IMR-90 (cell line): ENCODE measurements around the gene CDC34. TPM values are rescaled to one million over a fixed set of nuclear protein-coding genes. Genes with fewer than 3 reads are reported as not detected.

Experiments
- ATAC-seq: fragments of 200-7000 bp; cut with Tn5 transposase; 2 replicates; pipeline ENCODE4 v1.9.1; 2020; ENCODE audit warnings: low read depth, mild to moderate bottlenecking, moderate library complexity
- BruUV-seq: library from RNA; stranded (reverse); fragments of 400-500 nt; replicated peaks from 2 replicates; lab custom pipeline; 2021; lab: Mats Ljungman, UMichigan
- CTCF ChIA-PET: fragments of 300-600 bp; formaldehyde crosslinking; extraction: SDS; loops from one replicate; lab custom pipeline; 2021; ENCODE audit warnings: antibody characterized with exemption; lab: Yijun Ruan, JAX
- POLR2A ChIA-PET: fragments of 300-600 bp; sonication (Branson Sonifier 250); formaldehyde crosslinking; loops from one replicate; lab custom pipeline; 2022; ENCODE audit warnings: antibody characterized with exemption; ENCODE audit not compliant: unreplicated experiment; lab: Charles Lee
- DNase-seq: peaks from one replicate; pipeline ENCODE4 v3.0.0; 2013
- H2AFZ ChIP-seq: replicated peaks from 2 replicates; pipeline ENCODE3; 2013; ENCODE audit warnings: low read length, mild to moderate bottlenecking; ENCODE audit not compliant: poor library complexity
- H2AK5ac ChIP-seq: 2 replicates; pipeline ENCODE4 v1.6.1; 2013; ENCODE audit warnings: low read depth, low read length, inconsistent platforms
- H2AK9ac ChIP-seq: replicated peaks from 2 replicates; pipeline ENCODE3; 2013; ENCODE audit warnings: mild to moderate bottlenecking, low read depth, low read length, moderate library complexity; ENCODE audit not compliant: poor library complexity
- H2BK120ac ChIP-seq: 2 replicates; pipeline ENCODE4 v1.6.1; 2013; ENCODE audit warnings: low read depth, low read length, inconsistent platforms
- H2BK15ac ChIP-seq: 3 replicates; pipeline ENCODE4 v1.6.1; 2013; ENCODE audit warnings: low read depth, low read length, inconsistent platforms
- H2BK20ac ChIP-seq: 2 replicates; pipeline ENCODE4 v1.6.1; 2013; ENCODE audit warnings: low read depth, mild to moderate bottlenecking, inconsistent platforms, low read length, moderate library complexity
- H2BK5ac ChIP-seq: 2 replicates; pipeline ENCODE4 v1.6.1; 2013; ENCODE audit warnings: mild to moderate bottlenecking, low read depth, low read length, inconsistent platforms; ENCODE audit not compliant: poor library complexity, severe bottlenecking
- H3K14ac ChIP-seq: replicated peaks from 2 replicates; pipeline ENCODE4 v1.6.1; 2013; ENCODE audit warnings: low read depth, low read length, inconsistent platforms
- H3K18ac ChIP-seq: 2 replicates; pipeline ENCODE4 v1.6.1; 2013; ENCODE audit warnings: low read depth, low read length, control low read depth
- H3K23ac ChIP-seq: 2 replicates; pipeline ENCODE4 v1.6.1; 2013; ENCODE audit warnings: low read depth, low read length, inconsistent platforms
- H3K27ac ChIP-seq: 2 replicates; pipeline ENCODE4 v1.5.1; 2013; ENCODE audit warnings: mild to moderate bottlenecking, control low read depth, low read length; ENCODE audit not compliant: insufficient read depth
- H3K27me3 ChIP-seq: 2 replicates; pipeline ENCODE4 v1.6.1; 2013; ENCODE audit warnings: low read length; ENCODE audit not compliant: control insufficient read depth, insufficient read depth
- H3K36me3 ChIP-seq: 2 replicates; pipeline ENCODE4 v1.6.1; 2013; ENCODE audit warnings: low read length, mixed read lengths; ENCODE audit not compliant: control insufficient read depth, insufficient read depth
- H3K4ac ChIP-seq: 2 replicates; pipeline ENCODE4 v1.6.1; 2013; ENCODE audit warnings: low read depth, low read length, inconsistent platforms
- H3K4me1 ChIP-seq: 2 replicates; pipeline ENCODE4 v1.6.1; 2013; ENCODE audit warnings: low read length, mixed read lengths; ENCODE audit not compliant: control insufficient read depth, insufficient read depth
- H3K4me2 ChIP-seq: 2 replicates; pipeline ENCODE4 v1.6.1; 2013; ENCODE audit warnings: low read depth, mild to moderate bottlenecking, control low read depth, low read length, moderate library complexity
- H3K4me3 ChIP-seq: 2 replicates; pipeline ENCODE4 v1.5.1; 2013; ENCODE audit warnings: low read depth, mild to moderate bottlenecking, control low read depth, low read length, moderate library complexity; ENCODE audit not compliant: insufficient read depth
- H3K56ac ChIP-seq: 2 replicates; pipeline ENCODE4 v1.6.1; 2013; ENCODE audit warnings: low read length, inconsistent platforms; ENCODE audit not compliant: insufficient read depth; ENCODE audit errors: extremely low read depth
- H3K79me1 ChIP-seq, 2 experiments: 2 replicates each; pipeline ENCODE4 v1.6.1; 2013; ENCODE audit warnings: low read length in 2 of 2, inconsistent platforms in 1 of 2, low read depth in 1 of 2
- H3K9ac ChIP-seq: 2 replicates; pipeline ENCODE4 v1.6.1; 2013; ENCODE audit warnings: low read depth, low read length, control low read depth
- H3K9me1 ChIP-seq: 2 replicates; pipeline ENCODE4 v1.6.1; 2013; ENCODE audit warnings: low read length, inconsistent platforms; ENCODE audit not compliant: insufficient read depth
- H3K9me3 ChIP-seq: 2 replicates; pipeline ENCODE4 v1.6.1; 2013; ENCODE audit warnings: low read length; ENCODE audit not compliant: control insufficient read depth, insufficient read depth
- H4K20me1 ChIP-seq: 2 replicates; pipeline ENCODE4 v1.6.1; 2013; ENCODE audit warnings: low read length, inconsistent platforms; ENCODE audit not compliant: insufficient read depth
- H4K5ac ChIP-seq: 2 replicates; pipeline ENCODE4 v1.6.1; 2013; ENCODE audit warnings: mild to moderate bottlenecking, low read depth, low read length, control low read depth
- H4K8ac ChIP-seq, 2 experiments: 2 replicates each; pipeline ENCODE4 v1.6.1; 2013; ENCODE audit warnings: low read depth in 2 of 2, low read length in 2 of 2, control low read depth in 1 of 2, inconsistent platforms in 1 of 2
- H4K91ac ChIP-seq: 2 replicates; pipeline ENCODE4 v1.6.1; 2013; ENCODE audit warnings: low read depth, low read length, inconsistent platforms; ENCODE audit not compliant: insufficient read depth
- BHLHE40 ChIP-seq: fragments of 150-350 bp; IDR thresholded peaks from 2 replicates; pipeline ENCODE4 v1.6.1; 2016; ENCODE audit warnings: mild to moderate bottlenecking, low read depth, low read length
- CEBPB ChIP-seq: IDR thresholded peaks from 2 replicates; pipeline ENCODE4 v1.6.1; 2012; ENCODE audit warnings: low read depth, low read length, improper control_type of control experiment
- CHD1 ChIP-seq: IDR thresholded peaks from 2 replicates; pipeline ENCODE4 v1.6.1; 2012; ENCODE audit warnings: low read depth, low read length, improper control_type of control experiment
- FOS ChIP-seq: fragments of 150-350 bp; IDR thresholded peaks from 2 replicates; pipeline ENCODE4 v1.6.1; 2016; ENCODE audit warnings: low read depth, low read length
- MAFK ChIP-seq: IDR thresholded peaks from 2 replicates; pipeline ENCODE4 v1.6.1; 2012; ENCODE audit warnings: low read depth, low read length, improper control_type of control experiment
- MXI1 ChIP-seq: IDR thresholded peaks from 2 replicates; pipeline ENCODE4 v1.6.1; 2012; ENCODE audit warnings: low read depth, mild to moderate bottlenecking, low read length, moderate library complexity, borderline replicate concordance
- NFE2L2 ChIP-seq: fragments of 150-350 bp; IDR thresholded peaks from 2 replicates; pipeline ENCODE4 v1.6.1; 2016; ENCODE audit warnings: low read depth, mild to moderate bottlenecking, low read length
- POLR2A ChIP-seq: IDR thresholded peaks from 2 replicates; pipeline ENCODE4 v1.6.1; 2012; ENCODE audit warnings: mild to moderate bottlenecking, low read depth, low read length
- RAD21 ChIP-seq: IDR thresholded peaks from 2 replicates; pipeline ENCODE4 v1.6.1; 2012; ENCODE audit warnings: low read length, improper control_type of control experiment
- RFX5 ChIP-seq: IDR thresholded peaks from 2 replicates; pipeline ENCODE4 v1.8.0; 2012; ENCODE audit warnings: low read depth, mild to moderate bottlenecking, low read length, moderate library complexity
- SMC3 ChIP-seq: fragments of 150-350 bp; IDR thresholded peaks from 2 replicates; pipeline ENCODE4 v1.6.1; 2016; ENCODE audit warnings: low read depth, mild to moderate bottlenecking, antibody characterized with exemption, low read length, moderate library complexity
- WGBS, 2 experiments: methylation state at CpG; one replicate each; pipeline versions ENCODE4 v1.1.5 to v1.1.7; 2013; ENCODE audit warnings: missing lambda C conversion rate in 2 of 2; ENCODE audit not compliant: insufficient read length in 1 of 2; ENCODE audit errors: extremely low coverage in 2 of 2; 5-methylcytosine and 5-hydroxymethylcytosine counted together
- dilution Hi-C: fragments of 300-500 bp; cut with HindIII; formaldehyde crosslinking; loops from one replicate; pipeline ENCODE4 v1.14.3; 2018; ENCODE audit warnings: low sequenced_read_pairs; ENCODE audit not compliant: unreplicated experiment
- in situ Hi-C: fragments of 300-500 bp; cut with MboI; formaldehyde crosslinking; loops from 3 replicates; pipeline ENCODE4 v1.14.3; 2019; ENCODE audit warnings: low sequenced_read_pairs, inconsistent platforms, mixed read lengths
- intact Hi-C: fragments of 100-400 bp; cut with micrococcal nuclease; formaldehyde crosslinking; loops from 2 replicates; pipeline ENCODE4 v1.10.0; 2022
- polyA plus RNA-seq, 3 experiments: library from polyadenylated mRNA; depleted of rRNA; stranded (reverse); fragments of >200 nt; gene quantifications; 2 replicates each; pipeline ENCODE4 v1.2.3, GENCODE V29; 2012; ENCODE audit warnings: low replicate concordance in 1 of 3
- total RNA-seq: library from RNA; depleted of rRNA; stranded (reverse); fragments of >200 nt; gene quantifications from 2 replicates; pipeline ENCODE4 v1.2.3, GENCODE V29; 2012
- TF ChIP-seq, protein P1 (sequence below): fragments of 150-350 bp; IDR thresholded peaks from 2 replicates; pipeline ENCODE4 v1.6.1; 2016; ENCODE audit warnings: low read depth, mild to moderate bottlenecking, low read length, moderate library complexity, borderline replicate concordance
- TF ChIP-seq, protein P2 (sequence below): fragments of 150-350 bp; IDR thresholded peaks from 2 replicates; pipeline ENCODE4 v1.6.1; 2017; ENCODE audit warnings: mild to moderate bottlenecking, antibody characterized with exemption, low read length, low read depth
- TF ChIP-seq, protein P3 (sequence below): conservative IDR thresholded peaks from 2 replicates; pipeline ENCODE4 v1.5.1; 2012; ENCODE audit warnings: mild to moderate bottlenecking, low read depth, low read length, improper control_type of control experiment

CDC34 gene
- total and polyA plus RNA-seq, 2 of the 4 experiments (the other 2 are of a cell fraction): 35.7 to 68.9 TPM

DNA sequence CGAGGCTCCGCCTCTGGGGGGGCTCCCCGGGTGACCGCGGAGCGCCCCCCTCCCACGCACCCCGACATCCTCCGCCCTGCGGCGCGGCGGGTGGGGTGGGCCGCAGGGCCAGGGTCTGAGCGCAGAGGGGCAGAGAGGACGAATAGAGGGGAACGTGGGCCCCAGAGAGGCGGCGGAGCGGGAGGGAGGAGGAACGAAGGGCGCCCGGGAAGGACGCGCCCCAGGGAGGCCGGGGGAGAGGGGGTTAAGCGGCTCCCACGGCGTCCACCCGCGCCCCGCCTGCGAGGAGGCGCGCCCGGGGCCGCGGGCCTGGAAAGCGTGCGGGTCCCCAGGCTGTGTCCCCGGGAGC, 59.2 kb downstream of the CDC34 start:
- Histone ChIP-seq H2BK120ac (no peak overlapping the region), H2BK15ac (no peak overlapping the region), H2BK5ac (no peak overlapping the region), H4K8ac (no peak overlapping the region), H3K14ac (no peak overlapping the region), H2AFZ (no peak overlapping the region), H2BK20ac (no peak overlapping the region), H2AK5ac (no peak overlapping the region), H3K9me1 (no peaks in the 10 kb centered on the region), H3K9me3 (no peaks in the 10 kb centered on the region), H3K18ac (no peak overlapping the region), H3K4ac (no peak overlapping the region), H3K9ac (no peak overlapping the region), H4K91ac (no peak overlapping the region), H3K4me2 (no peak overlapping the region), H4K20me1 (peaks cover 32% of the 10 kb centered on the region), H4K5ac (no peak overlapping the region), H3K36me3 (no peaks in the 10 kb centered on the region), H2AK9ac (no peak overlapping the region), H3K27me3 (peaks cover 24% of the 10 kb centered on the region), H3K4me3 (no peak overlapping the region), H3K23ac (no peak overlapping the region), H3K27ac (no peak overlapping the region), H3K79me1 (no peaks in the 10 kb centered on the region), H3K4me1 (peaks cover 5% of the 10 kb centered on the region), H3K56ac (no peak overlapping the region)
- 0% methylated on average over 3 of the region's 41 CpGs; no CpG with 5 or more reads in 1 of the 2 experiments for WGBS, 2 experiments
- ChIA-PET POLR2A (no interaction called here), CTCF (no interaction called here)
- DNase-seq (no peak), ATAC-seq (no peak)
- TF ChIP-seq SMC3: no peak
- TF ChIP-seq, protein P1, sequence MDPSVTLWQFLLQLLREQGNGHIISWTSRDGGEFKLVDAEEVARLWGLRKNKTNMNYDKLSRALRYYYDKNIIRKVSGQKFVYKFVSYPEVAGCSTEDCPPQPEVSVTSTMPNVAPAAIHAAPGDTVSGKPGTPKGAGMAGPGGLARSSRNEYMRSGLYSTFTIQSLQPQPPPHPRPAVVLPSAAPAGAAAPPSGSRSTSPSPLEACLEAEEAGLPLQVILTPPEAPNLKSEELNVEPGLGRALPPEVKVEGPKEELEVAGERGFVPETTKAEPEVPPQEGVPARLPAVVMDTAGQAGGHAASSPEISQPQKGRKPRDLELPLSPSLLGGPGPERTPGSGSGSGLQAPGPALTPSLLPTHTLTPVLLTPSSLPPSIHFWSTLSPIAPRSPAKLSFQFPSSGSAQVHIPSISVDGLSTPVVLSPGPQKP: no peak
- no peak for TF ChIP-seq MXI1
- TF ChIP-seq FOS: no peak
- no peak for TF ChIP-seq NFE2L2
- TF ChIP-seq, protein P2, sequence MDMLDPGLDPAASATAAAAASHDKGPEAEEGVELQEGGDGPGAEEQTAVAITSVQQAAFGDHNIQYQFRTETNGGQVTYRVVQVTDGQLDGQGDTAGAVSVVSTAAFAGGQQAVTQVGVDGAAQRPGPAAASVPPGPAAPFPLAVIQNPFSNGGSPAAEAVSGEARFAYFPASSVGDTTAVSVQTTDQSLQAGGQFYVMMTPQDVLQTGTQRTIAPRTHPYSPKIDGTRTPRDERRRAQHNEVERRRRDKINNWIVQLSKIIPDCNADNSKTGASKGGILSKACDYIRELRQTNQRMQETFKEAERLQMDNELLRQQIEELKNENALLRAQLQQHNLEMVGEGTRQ: no peak
- TF ChIP-seq, protein P3, sequence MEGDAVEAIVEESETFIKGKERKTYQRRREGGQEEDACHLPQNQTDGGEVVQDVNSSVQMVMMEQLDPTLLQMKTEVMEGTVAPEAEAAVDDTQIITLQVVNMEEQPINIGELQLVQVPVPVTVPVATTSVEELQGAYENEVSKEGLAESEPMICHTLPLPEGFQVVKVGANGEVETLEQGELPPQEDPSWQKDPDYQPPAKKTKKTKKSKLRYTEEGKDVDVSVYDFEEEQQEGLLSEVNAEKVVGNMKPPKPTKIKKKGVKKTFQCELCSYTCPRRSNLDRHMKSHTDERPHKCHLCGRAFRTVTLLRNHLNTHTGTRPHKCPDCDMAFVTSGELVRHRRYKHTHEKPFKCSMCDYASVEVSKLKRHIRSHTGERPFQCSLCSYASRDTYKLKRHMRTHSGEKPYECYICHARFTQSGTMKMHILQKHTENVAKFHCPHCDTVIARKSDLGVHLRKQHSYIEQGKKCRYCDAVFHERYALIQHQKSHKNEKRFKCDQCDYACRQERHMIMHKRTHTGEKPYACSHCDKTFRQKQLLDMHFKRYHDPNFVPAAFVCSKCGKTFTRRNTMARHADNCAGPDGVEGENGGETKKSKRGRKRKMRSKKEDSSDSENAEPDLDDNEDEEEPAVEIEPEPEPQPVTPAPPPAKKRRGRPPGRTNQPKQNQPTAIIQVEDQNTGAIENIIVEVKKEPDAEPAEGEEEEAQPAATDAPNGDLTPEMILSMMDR: no peak
- no peak for TF ChIP-seq RFX5
- TF ChIP-seq BHLHE40: no peak
- no peak for TF ChIP-seq POLR2A
- TF ChIP-seq RAD21: no peak
- no peak for TF ChIP-seq CEBPB
- TF ChIP-seq CHD1: no peak
- no peak for TF ChIP-seq MAFK
- intact Hi-C loops (no loop called here), in situ Hi-C loops (no loop called here), dilution Hi-C loops (no loop called here)
- BruUV-seq: no TSS peak
